HFF-Myc (cell line): Measurements from ENCODE around the gene POLR3GL.

Experiments
- DNase-seq: peaks from one replicate; pipeline ENCODE4 v3.0.0-alpha.2; 2011; ENCODE audit warnings: low read depth; ENCODE audit errors: extremely low read depth
- H3K4me3 ChIP-seq: replicated peaks from 2 replicates; pipeline ENCODE4 v1.5.1; 2011; ENCODE audit warnings: low read depth, mild to moderate bottlenecking, control low read depth, low read length
- CTCF ChIP-seq: IDR thresholded peaks from 2 replicates; pipeline ENCODE4 v1.5.1; 2012; ENCODE audit warnings: mild to moderate bottlenecking, low read depth, low read length, control low read depth; ENCODE audit errors: missing control alignments

Gene POLR3GL

GRCh38 chr1:145985502-145986439 lies 21.3 kb downstream of the POLR3GL start:
- H3K4me3 ChIP-seq = no peak overlapping the region
- no peak for TF ChIP-seq CTCF
- no peak for DNase-seq

GRCh38 chr1:145986551-145986950 lies 22.1 kb downstream of the POLR3GL start:
- H3K4me3 ChIP-seq = no peak overlapping the region
- no peak for DNase-seq
- no peak for TF ChIP-seq CTCF

GRCh38 chr1:145987926-145988325 lies 23.4 kb downstream of the POLR3GL start:
- no peak overlapping the region for H3K4me3 ChIP-seq
- DNase-seq = no peak
- TF ChIP-seq CTCF = no peak

- DNase-seq = no peak
- no peak overlapping the region for H3K4me3 ChIP-seq
- TF ChIP-seq CTCF = no peak
Observed at GRCh38 chr1:145988773-145989172, 24.3 kb downstream of the POLR3GL start.

GRCh38 chr1:145990249-145990855 lies 25.9 kb downstream of the POLR3GL start:
- TF ChIP-seq CTCF = no peak
- H3K4me3 ChIP-seq = no peak overlapping the region
- no peak for DNase-seq

- H3K4me3 ChIP-seq = no peak overlapping the region
- DNase-seq = no peak
- no peak for TF ChIP-seq CTCF
Observed at GRCh38 chr1:145991735-145992412, 27.4 kb downstream of the POLR3GL start.
